LNCaP clone FGC (cell line): Measurements from ENCODE around the gene NFIX.

Experiments
- DNase-seq: peaks from one replicate; pipeline ENCODE4 v3.0.0-alpha.2; 2011; ENCODE audit warnings: low read depth
- H3K4me3 ChIP-seq: 2 replicates; pipeline ENCODE4 v1.5.1; 2011; ENCODE audit warnings: mild to moderate bottlenecking, low read depth, low read length, control low read depth
- CTCF ChIP-seq: IDR thresholded peaks from 2 replicates; pipeline ENCODE4 v1.5.1; 2012; ENCODE audit warnings: mild to moderate bottlenecking; ENCODE audit not compliant: control insufficient read depth, insufficient read depth; ENCODE audit errors: extremely low read depth

NFIX gene

GRCh38 chr19:13024126-13024950, 29.1 kb downstream of the NFIX start:
- DNase-seq = no peak
- H3K4me3 ChIP-seq = peak overlapping the region; percentile 60
- TF ChIP-seq CTCF = no peak

GRCh38 chr19:13024951-13025697, 29.8 kb downstream of the NFIX start:
- TF ChIP-seq CTCF = no peak
- peak overlapping the region; percentile 60 for H3K4me3 ChIP-seq
- DNase-seq = no peak

GRCh38 chr19:13025819-13026456, 30.7 kb downstream of the NFIX start:
- peak overlapping the region; percentile 60 for H3K4me3 ChIP-seq
- no peak for TF ChIP-seq CTCF
- no peak for DNase-seq

GRCh38 chr19:13026462-13027370, 31.4 kb downstream of the NFIX start:
- DNase-seq = no peak
- TF ChIP-seq CTCF = no peak
- peak overlapping the region; percentile 60 for H3K4me3 ChIP-seq

GRCh38 chr19:13027557-13027956, 32.3 kb downstream of the NFIX start:
- no peak for TF ChIP-seq CTCF
- peak overlapping the region; percentile 60 for H3K4me3 ChIP-seq
- no peak for DNase-seq

GRCh38 chr19:13028027-13028426, 32.8 kb downstream of the NFIX start:
- no peak for DNase-seq
- no peak overlapping the region for H3K4me3 ChIP-seq
- no peak for TF ChIP-seq CTCF
